ENCODE measurements around the gene VGLL2.

Gene VGLL2

DNA sequence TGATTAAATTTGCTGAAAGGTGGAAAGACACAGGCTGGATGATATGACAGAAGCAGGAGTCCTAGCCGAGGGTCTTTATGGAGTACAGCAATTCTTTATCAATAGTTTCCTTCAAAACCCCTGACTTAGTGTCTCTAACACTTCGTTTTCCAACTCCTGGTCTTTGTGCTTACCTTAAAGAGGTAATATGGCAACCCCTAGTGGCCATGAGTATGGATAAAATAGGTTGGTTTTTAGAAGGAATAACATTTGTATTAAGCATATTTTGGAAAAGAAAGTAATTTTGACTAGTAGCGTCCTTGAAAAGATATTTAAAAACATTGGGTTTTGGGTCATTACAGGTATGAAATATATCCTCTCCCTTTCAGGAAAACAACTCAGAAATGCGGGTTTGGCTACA lies 51.9 kb downstream of the VGLL2 start:
- Histone ChIP-seq H4K20me1 (ENCODE audit: insufficient read depth, low read length, poor library complexity, severe bottlenecking) (no peaks in the 10 kb centered on the region), H3K4me3 (ENCODE audit: low read length, poor library complexity, severe bottlenecking) (no peak overlapping the region), H2AFZ (ENCODE audit: low read length) (no peak overlapping the region; the same call in 1 of the 2 replicates), H3K79me2 (ENCODE audit: insufficient read depth, low read length) (no peaks in the 10 kb centered on the region), H3K27me3 (ENCODE audit: insufficient read depth, low read length, poor library complexity, severe bottlenecking) (no peaks in the 10 kb centered on the region), H3K36me3 (ENCODE audit: insufficient read depth, low read length) (no peaks in the 10 kb centered on the region), H3K9me2 (replicated peaks; ENCODE audit: low read depth, low read length) (no peaks in the 10 kb centered on the region), H3K9ac (ENCODE audit: low read depth, low read length, poor library complexity, severe bottlenecking) (no peak overlapping the region), H3K4me1 (ENCODE audit: insufficient read depth, low read length, poor library complexity, severe bottlenecking) (no peaks in the 10 kb centered on the region), H3F3A (ENCODE audit: low read depth) (no peaks in the 10 kb centered on the region), H3K4me2 (ENCODE audit: low read depth, low read length, poor library complexity, severe bottlenecking) (no peak overlapping the region), H3K9me3 (ENCODE audit: insufficient read depth, low read depth, low read length) (no peaks in the 10 kb centered on the region)
- TF ChIP-seq EZH2phosphoT487 (IDR thresholded peaks at IDR 0.05; ENCODE audit: borderline replicate concordance) = no peak
- TF ChIP-seq, protein P1, sequence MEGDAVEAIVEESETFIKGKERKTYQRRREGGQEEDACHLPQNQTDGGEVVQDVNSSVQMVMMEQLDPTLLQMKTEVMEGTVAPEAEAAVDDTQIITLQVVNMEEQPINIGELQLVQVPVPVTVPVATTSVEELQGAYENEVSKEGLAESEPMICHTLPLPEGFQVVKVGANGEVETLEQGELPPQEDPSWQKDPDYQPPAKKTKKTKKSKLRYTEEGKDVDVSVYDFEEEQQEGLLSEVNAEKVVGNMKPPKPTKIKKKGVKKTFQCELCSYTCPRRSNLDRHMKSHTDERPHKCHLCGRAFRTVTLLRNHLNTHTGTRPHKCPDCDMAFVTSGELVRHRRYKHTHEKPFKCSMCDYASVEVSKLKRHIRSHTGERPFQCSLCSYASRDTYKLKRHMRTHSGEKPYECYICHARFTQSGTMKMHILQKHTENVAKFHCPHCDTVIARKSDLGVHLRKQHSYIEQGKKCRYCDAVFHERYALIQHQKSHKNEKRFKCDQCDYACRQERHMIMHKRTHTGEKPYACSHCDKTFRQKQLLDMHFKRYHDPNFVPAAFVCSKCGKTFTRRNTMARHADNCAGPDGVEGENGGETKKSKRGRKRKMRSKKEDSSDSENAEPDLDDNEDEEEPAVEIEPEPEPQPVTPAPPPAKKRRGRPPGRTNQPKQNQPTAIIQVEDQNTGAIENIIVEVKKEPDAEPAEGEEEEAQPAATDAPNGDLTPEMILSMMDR (conservative IDR thresholded peaks at IDR 0.05; ENCODE audit: low read length) = peak; percentile 66

All from Loucy (cell line).